Body of pancreas (tissue), 4 donors: ENCODE results near the gene NBR1. TPM values are rescaled to one million over a fixed set of nuclear protein-coding genes. Genes with fewer than 3 reads are reported as not detected.
"Not testable (repeated sequence)": the region's sequence is repeated elsewhere in the genome, so short reads cannot be mapped to it uniquely, and the experiment has no call there.

Experiments
- ATAC-seq: fragments of 150-250 bp; one replicate; pipeline ENCODE4 v1.9.1; 2016
- DNase-seq, 4 donors: peaks; one replicate each; pipeline ENCODE4 v3.0.0-alpha.2; 2019
- H3K27ac ChIP-seq, 4 donors: fragments of 200-600 bp; sonication (generic); 1 replicate in 3 of 4; 2 replicates in 1 of 4; pipeline versions ENCODE4 v1.5.1 to v1.6.1; 2016 to 2019; ENCODE audit warnings: mild to moderate bottlenecking in 1 of 4, mixed read lengths in 1 of 4, moderate library complexity in 1 of 4
- H3K27me3 ChIP-seq, 2 donors: fragments of 200-600 bp; sonication (generic); one replicate each; pipeline ENCODE4 v1.6.0; 2016; ENCODE audit warnings: mild to moderate bottlenecking in 1 of 2
- H3K36me3 ChIP-seq, 2 donors: fragments of 200-600 bp; sonication (generic); replicated peaks in 1 of 2; 2 replicates each; pipeline ENCODE4 v1.5.1; 2016; ENCODE audit warnings: low read depth in 2 of 2; ENCODE audit not compliant: insufficient read depth in 1 of 2
- H3K4me1 ChIP-seq: fragments of 200-600 bp; sonication (generic); one replicate; pipeline ENCODE4 v1.6.0; 2016
- H3K4me3 ChIP-seq, 2 donors: fragments of 200-600 bp; sonication (generic); 1 replicate in 1 of 2; 2 replicates in 1 of 2; pipeline ENCODE4 v1.5.1; 2016 to 2019
- H3K9me3 ChIP-seq, 3 donors: fragments of 200-600 bp; sonication (generic); 1 replicate in 2 of 3; 2 replicates in 1 of 3; pipeline ENCODE4 v1.5.1; 2016
- POLR2A ChIP-seq, 3 donors: fragments of 450-650 bp; IDR thresholded peaks; one replicate each; pipeline ENCODE4 v1.6.1; 2016; ENCODE audit warnings: antibody characterized with exemption in 3 of 3, mild to moderate bottlenecking in 2 of 3
- WGBS, 2 donors: methylation state at CpG; one replicate each; pipeline ENCODE4 v1.1.5; 2017; 5-methylcytosine and 5-hydroxymethylcytosine counted together
- intact Hi-C: fragments of 100-400 bp; cut with DNase I; formaldehyde crosslinking; loops from one replicate; pipeline ENCODE4 v1.15.1; 2023
- total RNA-seq, 2 donors: library from RNA; depleted of rRNA; stranded (reverse); fragments of >200 nt; gene quantifications; one replicate each; pipeline ENCODE4 v1.1.0, GENCODE V29; 2016
- TF ChIP-seq, protein P1 (sequence below), 7 experiments: fragments of 450-650 bp in 4 of 7; fragments of 200-600 bp in 3 of 7; sonication (generic) in 3 of 7; IDR thresholded peaks; one replicate each; pipeline ENCODE4 v1.5.1; 2016 to 2019; ENCODE audit warnings: antibody characterized with exemption in 7 of 7

Gene NBR1
- total RNA-seq, 2 donors from 2014 or later, result 16.2 to 41.0 TPM

DNA sequence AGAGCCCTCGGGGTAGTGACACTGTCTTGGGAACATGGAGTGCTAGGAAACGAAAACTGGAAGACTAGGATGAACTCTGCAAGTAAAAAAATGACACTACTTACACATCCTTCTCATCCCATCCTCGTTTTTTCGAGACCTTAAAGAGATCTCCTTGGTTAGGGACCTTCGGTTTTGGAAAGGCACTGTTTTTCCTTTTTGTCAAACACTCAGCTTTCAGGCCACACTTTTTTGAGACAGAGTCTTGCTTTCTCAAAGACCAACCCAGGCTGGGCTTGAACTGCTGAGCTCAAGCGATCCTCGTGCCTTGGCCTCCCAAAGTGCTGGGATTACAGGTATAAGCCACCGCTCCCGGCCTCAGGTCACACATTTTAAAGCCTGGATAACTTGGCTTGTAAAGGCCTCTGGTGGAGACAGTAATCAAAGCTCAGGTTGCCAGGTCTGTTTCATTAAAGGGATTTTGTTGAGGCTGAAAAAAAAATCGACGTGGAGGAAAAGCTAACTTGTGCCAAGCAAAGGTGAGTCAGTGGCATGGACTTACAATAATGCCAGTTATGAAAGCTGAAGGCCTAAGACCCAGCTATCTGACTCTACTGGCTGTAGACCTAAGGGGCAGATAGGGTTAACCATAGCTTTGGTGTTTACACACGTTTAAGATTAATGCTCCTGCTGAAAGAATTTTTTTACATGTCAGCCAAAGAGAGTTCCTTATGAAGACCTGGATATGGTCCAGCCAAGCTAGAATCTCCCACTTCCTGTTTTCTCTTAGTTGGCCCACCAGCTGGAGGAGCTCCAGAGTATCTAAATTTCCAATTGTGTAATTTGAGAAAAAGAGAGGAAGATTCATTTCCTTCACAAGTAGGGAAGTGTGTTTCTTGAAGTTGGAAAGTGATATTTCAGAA lies 823 bp downstream of the NBR1 start:
- ATAC-seq, result peak; percentile 9
- Histone ChIP-seq H3K4me1 (peaks cover 51% of the 10 kb centered on the region), H3K27me3 (no peaks in the 10 kb centered on the region), H3K36me3 (no peaks in the 10 kb centered on the region), H3K4me3 (peak overlapping the region; percentile 83 to 92), H3K27ac (peak overlapping the region; percentile 95 to 99 (median 96)), H3K9me3 (no peaks in the 10 kb centered on the region)
- no peak for TF ChIP-seq POLR2A (IDR thresholded peaks at IDR 0.05)
- TF ChIP-seq, protein P1, sequence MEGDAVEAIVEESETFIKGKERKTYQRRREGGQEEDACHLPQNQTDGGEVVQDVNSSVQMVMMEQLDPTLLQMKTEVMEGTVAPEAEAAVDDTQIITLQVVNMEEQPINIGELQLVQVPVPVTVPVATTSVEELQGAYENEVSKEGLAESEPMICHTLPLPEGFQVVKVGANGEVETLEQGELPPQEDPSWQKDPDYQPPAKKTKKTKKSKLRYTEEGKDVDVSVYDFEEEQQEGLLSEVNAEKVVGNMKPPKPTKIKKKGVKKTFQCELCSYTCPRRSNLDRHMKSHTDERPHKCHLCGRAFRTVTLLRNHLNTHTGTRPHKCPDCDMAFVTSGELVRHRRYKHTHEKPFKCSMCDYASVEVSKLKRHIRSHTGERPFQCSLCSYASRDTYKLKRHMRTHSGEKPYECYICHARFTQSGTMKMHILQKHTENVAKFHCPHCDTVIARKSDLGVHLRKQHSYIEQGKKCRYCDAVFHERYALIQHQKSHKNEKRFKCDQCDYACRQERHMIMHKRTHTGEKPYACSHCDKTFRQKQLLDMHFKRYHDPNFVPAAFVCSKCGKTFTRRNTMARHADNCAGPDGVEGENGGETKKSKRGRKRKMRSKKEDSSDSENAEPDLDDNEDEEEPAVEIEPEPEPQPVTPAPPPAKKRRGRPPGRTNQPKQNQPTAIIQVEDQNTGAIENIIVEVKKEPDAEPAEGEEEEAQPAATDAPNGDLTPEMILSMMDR (IDR thresholded peaks at IDR 0.05), result peak in 4 of 7 experiments; percentile 22 to 25 (median 23)
- DNase-seq, result peak; percentile 23 to 79 (median 51)
- intact Hi-C loops, result no loop called here
- WGBS, 2 donors, result 2 to 5% methylated on average over 12 of the region's 12 CpGs

DNA sequence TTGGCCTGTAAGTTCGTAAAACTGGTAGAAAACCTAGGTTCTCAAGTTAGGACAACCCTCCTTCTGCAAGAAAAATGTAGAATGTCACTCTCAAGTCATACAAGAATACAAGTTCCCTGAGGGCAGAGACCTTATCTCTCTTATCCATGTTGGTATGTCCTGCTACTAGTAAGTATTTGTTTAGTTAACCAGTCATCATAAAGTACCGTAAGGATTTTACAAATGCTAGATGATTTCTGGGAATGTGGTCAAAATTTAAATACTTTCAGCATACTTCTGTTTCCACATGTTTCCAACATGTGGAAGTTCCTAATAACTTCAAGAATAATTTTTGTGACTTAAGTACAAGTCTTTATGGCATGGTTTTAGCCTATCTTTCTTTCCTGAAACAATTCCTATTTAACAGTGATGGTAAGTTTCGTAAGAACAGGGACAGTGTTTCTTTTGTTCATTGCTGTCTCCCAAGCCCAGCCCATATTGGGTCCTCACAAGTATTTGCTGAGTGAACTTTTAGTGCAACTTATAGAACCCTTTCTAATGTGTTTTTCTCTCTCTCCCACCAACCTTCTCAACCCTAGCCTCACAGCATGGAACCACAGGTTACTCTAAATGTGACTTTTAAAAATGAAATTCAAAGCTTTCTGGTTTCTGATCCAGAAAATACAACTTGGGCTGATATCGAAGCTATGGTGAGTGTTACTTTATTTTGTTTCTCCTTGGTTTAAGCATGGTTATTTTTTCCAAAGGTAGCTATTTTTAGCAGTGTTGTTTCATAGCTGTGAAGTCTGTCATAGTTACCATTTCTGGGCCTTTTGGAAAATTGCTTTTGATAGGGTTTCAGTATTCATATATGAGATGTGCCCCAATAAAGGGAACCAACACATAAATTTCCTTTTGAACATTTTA lies 4.5 kb downstream of the NBR1 start:
- TF ChIP-seq, protein P1 (IDR thresholded peaks at IDR 0.05), result no peak
- TF ChIP-seq POLR2A (IDR thresholded peaks at IDR 0.05), result no peak
- peak overlapping the region in 3 of 4 donors; percentile 13 to 57 (median 31) for H3K27ac ChIP-seq
- intact Hi-C loops, result no loop called here
- peaks cover 42% of the 10 kb centered on the region for H3K4me1 ChIP-seq
- no peaks in the 10 kb centered on the region for H3K27me3 ChIP-seq
- no peak overlapping the region for H3K4me3 ChIP-seq
- WGBS, 2 donors, result 55 to 67% methylated on average over 4 of the region's 4 CpGs
- ATAC-seq (no peak), DNase-seq (no peak)
- H3K36me3 ChIP-seq, result peaks cover 0 to 11% of the 10 kb centered on the region in 2 donors
- H3K9me3 ChIP-seq, result no peaks in the 10 kb centered on the region

DNA sequence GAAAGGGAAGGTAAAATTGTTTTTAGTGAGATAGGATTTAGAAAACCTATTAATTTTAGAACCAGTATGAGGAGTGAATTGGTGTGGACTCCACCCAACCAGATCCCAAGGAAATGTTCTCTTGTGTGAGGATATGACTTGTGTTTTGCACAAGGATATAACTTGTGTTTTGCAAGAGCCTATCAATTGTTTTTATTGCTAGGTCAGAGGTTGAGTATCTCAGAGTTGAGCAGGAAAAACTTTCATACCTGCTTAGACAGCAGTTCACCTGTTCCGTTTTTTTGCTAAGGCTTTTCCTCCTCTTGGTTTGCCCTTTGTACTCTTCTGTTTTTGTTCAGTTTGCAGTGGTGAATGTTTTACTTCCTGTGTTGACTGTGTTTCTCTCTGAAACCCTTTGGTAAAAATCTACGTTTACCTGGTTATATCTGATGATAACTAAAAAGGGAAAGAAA lies 5.1 kb downstream of the NBR1 start:
- peak overlapping the region in 3 of 4 donors; percentile 13 to 57 (median 31) for H3K27ac ChIP-seq
- H3K27me3 ChIP-seq, result no peaks in the 10 kb centered on the region
- peaks cover 0 to 16% of the 10 kb centered on the region in 2 donors for H3K36me3 ChIP-seq
- peaks cover 42% of the 10 kb centered on the region for H3K4me1 ChIP-seq
- intact Hi-C loops, result no loop called here
- no peak overlapping the region for H3K4me3 ChIP-seq
- DNase-seq, result no peak
- TF ChIP-seq POLR2A (IDR thresholded peaks at IDR 0.05), result no peak
- TF ChIP-seq, protein P1 (IDR thresholded peaks at IDR 0.05), result no peak
- H3K9me3 ChIP-seq, result no peaks in the 10 kb centered on the region
- 9% methylated on average over 2 of the region's 2 CpGs for WGBS, 2 donors
- peak; percentile 33 for ATAC-seq

DNA sequence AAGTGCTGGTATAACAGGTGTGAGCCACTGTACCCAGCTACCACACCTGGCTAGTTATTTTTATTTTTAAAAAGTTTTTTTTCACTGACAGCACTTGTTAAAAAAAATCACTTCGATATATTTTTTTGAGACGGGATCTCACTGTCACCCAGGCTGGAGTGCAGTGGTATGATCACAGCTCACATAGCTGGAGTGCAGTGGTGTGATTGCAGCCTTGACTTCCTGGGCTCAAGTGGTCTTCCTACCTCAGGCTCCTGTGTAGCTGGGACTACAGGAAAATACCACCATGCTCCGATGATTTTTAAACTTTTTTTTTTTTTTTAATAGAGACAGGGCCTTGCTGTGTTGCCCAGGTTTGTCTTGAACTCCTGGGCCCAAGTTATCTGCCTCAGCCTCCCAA lies 12.9 kb downstream of the NBR1 start:
- TF ChIP-seq, protein P1 (IDR thresholded peaks at IDR 0.05), result no peak
- no peak for TF ChIP-seq POLR2A (IDR thresholded peaks at IDR 0.05)
- Histone ChIP-seq H3K27ac (no peak overlapping the region), H3K4me1 (no peaks in the 10 kb centered on the region), H3K36me3 (peaks cover 7 to 27% of the 10 kb centered on the region in 2 donors), H3K4me3 (no peak overlapping the region), H3K27me3 (no peaks in the 10 kb centered on the region), H3K9me3 (no peaks in the 10 kb centered on the region)
- intact Hi-C loops, result no loop called here
- no peak for ATAC-seq
- 92 to 93% methylated on average over 3 of the region's 3 CpGs for WGBS, 2 donors
- DNase-seq, result no peak

DNA sequence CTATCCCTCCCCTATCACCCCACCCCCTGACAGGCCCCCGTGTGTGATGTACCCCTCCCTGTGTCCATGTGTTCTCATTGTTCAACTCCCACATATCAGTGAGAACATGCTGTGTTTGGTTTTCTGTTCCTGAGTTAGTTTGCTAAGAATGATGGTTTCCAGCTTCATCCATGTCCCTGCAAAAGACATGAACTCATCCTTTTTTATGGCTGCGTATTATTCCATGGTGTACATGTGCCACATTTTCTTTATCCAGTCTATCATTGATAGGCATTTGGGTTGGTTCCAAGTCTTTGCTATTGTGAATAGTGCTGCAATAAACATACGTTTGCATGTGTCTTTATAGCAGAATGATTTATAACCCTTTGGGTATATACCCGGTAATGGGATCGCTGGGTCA lies 15.6 kb downstream of the NBR1 start:
- WGBS, 2 donors, result 93% methylated on average over 5 of the region's 5 CpGs
- ATAC-seq, H3K9me3 ChIP-seq, H3K27me3 ChIP-seq, DNase-seq, intact Hi-C loops, H3K27ac ChIP-seq, H3K4me1 ChIP-seq, H3K4me3 ChIP-seq: not testable (repeated sequence)
- peaks cover 27 to 38% of the 10 kb centered on the region in 2 donors for H3K36me3 ChIP-seq
